ES-I3 (cell line): ENCODE measurements around the gene UBE2E1.
"Not testable (repeated sequence)": the region's sequence is repeated elsewhere in the genome, so short reads cannot be mapped to it uniquely, and the experiment has no call there.

ENCODE experiments used
- H3K36me3 ChIP-seq: 2 replicates; pipeline ENCODE4 v1.6.1; 2013; ENCODE audit warnings: mild to moderate bottlenecking, low read length, control low read depth, moderate library complexity; ENCODE audit not compliant: insufficient read depth
- H3K4me1 ChIP-seq: 2 replicates; pipeline ENCODE4 v1.6.1; 2013; ENCODE audit warnings: mild to moderate bottlenecking, control low read depth, low read length; ENCODE audit not compliant: insufficient read depth
- H3K9ac ChIP-seq: 2 replicates; pipeline ENCODE4 v1.6.1; 2013; ENCODE audit warnings: low read depth, mild to moderate bottlenecking, low read length, moderate library complexity
- H3K9me3 ChIP-seq: 2 replicates; pipeline ENCODE4 v1.6.1; 2013; ENCODE audit warnings: mild to moderate bottlenecking, low read length, moderate library complexity; ENCODE audit not compliant: control insufficient read depth, insufficient read depth

UBE2E1 gene

GRCh38 chr3:23865595-23866396, 60.0 kb downstream of the UBE2E1 start:
- Histone ChIP-seq H3K9ac (no peak overlapping the region), H3K4me1 (peaks cover 17% of the 10 kb centered on the region), H3K36me3 (no peaks in the 10 kb centered on the region; the same call in 1 of the 2 replicates), H3K9me3 (no peaks in the 10 kb centered on the region)

- no peak overlapping the region for H3K9ac ChIP-seq
- no peaks in the 10 kb centered on the region for H3K9me3 ChIP-seq
- H3K36me3 ChIP-seq, result no peaks in the 10 kb centered on the region
- peaks cover 17% of the 10 kb centered on the region for H3K4me1 ChIP-seq
Measured at GRCh38 chr3:23867400-23867799, 61.6 kb downstream of the UBE2E1 start.

GRCh38 chr3:23867838-23868237, 62.1 kb downstream of the UBE2E1 start:
- Histone ChIP-seq H3K4me1 (peaks cover 17% of the 10 kb centered on the region), H3K9me3 (no peaks in the 10 kb centered on the region), H3K9ac (no peak overlapping the region), H3K36me3 (no peaks in the 10 kb centered on the region)

GRCh38 chr3:23869977-23870662, 64.4 kb downstream of the UBE2E1 start:
- peaks cover 12% of the 10 kb centered on the region for H3K4me1 ChIP-seq
- H3K36me3 ChIP-seq, result no peaks in the 10 kb centered on the region
- no peak overlapping the region for H3K9ac ChIP-seq
- H3K9me3 ChIP-seq, result no peaks in the 10 kb centered on the region

- H3K9me3 ChIP-seq, H3K9ac ChIP-seq, H3K36me3 ChIP-seq, H3K4me1 ChIP-seq: not testable (repeated sequence)
Measured at GRCh38 chr3:23870663-23871043, 64.9 kb downstream of the UBE2E1 start.

GRCh38 chr3:23871361-23871760, 65.6 kb downstream of the UBE2E1 start:
- H3K9ac ChIP-seq, H3K4me1 ChIP-seq, H3K9me3 ChIP-seq, H3K36me3 ChIP-seq: not testable (repeated sequence)

- H3K36me3 ChIP-seq, result no peaks in the 10 kb centered on the region
- H3K9me3 ChIP-seq, result no peaks in the 10 kb centered on the region
Measured at GRCh38 chr3:23872330-23872729, 66.6 kb downstream of the UBE2E1 start.

GRCh38 chr3:23873941-23874340, 68.2 kb downstream of the UBE2E1 start:
- Histone ChIP-seq H3K4me1 (no peaks in the 10 kb centered on the region), H3K9me3 (peaks cover 3% of the 10 kb centered on the region), H3K9ac (no peak overlapping the region), H3K36me3 (no peaks in the 10 kb centered on the region)

More at GRCh38 chr3:23872330-23872729, 66.6 kb downstream of the UBE2E1 start:
- H3K4me1 ChIP-seq, result no peaks in the 10 kb centered on the region
- H3K9ac ChIP-seq, result no peak overlapping the region

GRCh38 chr3:23874359-23875112, 68.8 kb downstream of the UBE2E1 start:
- no peak overlapping the region for H3K9ac ChIP-seq
- no peaks in the 10 kb centered on the region for H3K36me3 ChIP-seq
- H3K9me3 ChIP-seq, result peaks cover 4% of the 10 kb centered on the region
- no peaks in the 10 kb centered on the region for H3K4me1 ChIP-seq

GRCh38 chr3:23875113-23875725, 69.5 kb downstream of the UBE2E1 start:
- no peaks in the 10 kb centered on the region for H3K36me3 ChIP-seq
- peaks cover 4% of the 10 kb centered on the region for H3K9me3 ChIP-seq
- no peak overlapping the region for H3K9ac ChIP-seq
- no peaks in the 10 kb centered on the region for H3K4me1 ChIP-seq

GRCh38 chr3:23876923-23877322, 71.2 kb downstream of the UBE2E1 start:
- no peaks in the 10 kb centered on the region for H3K4me1 ChIP-seq
- no peaks in the 10 kb centered on the region; the same call in 1 of the 2 replicates for H3K36me3 ChIP-seq
- peaks cover 4% of the 10 kb centered on the region for H3K9me3 ChIP-seq
- H3K9ac ChIP-seq, result no peak overlapping the region

- no peaks in the 10 kb centered on the region for H3K4me1 ChIP-seq
- H3K9ac ChIP-seq, result no peak overlapping the region
- H3K9me3 ChIP-seq, result peaks cover 4% of the 10 kb centered on the region
- H3K36me3 ChIP-seq, result no peaks in the 10 kb centered on the region; the same call in 1 of the 2 replicates
Measured at GRCh38 chr3:23877329-23877980, 71.7 kb downstream of the UBE2E1 start.

GRCh38 chr3:23879485-23879884, 73.7 kb downstream of the UBE2E1 start:
- H3K9me3 ChIP-seq, result peaks cover 4% of the 10 kb centered on the region
- H3K4me1 ChIP-seq, result no peaks in the 10 kb centered on the region
- no peaks in the 10 kb centered on the region; the same call in 1 of the 2 replicates for H3K36me3 ChIP-seq
- no peak overlapping the region for H3K9ac ChIP-seq
